K562 (cell line): Measurements from ENCODE around the gene AGRN. TPM values are rescaled to one million over a fixed set of nuclear protein-coding genes. Genes with fewer than 3 reads are reported as not detected.
A peak's percentile ranks its signal among the peaks of the same experiment; 100 is the strongest.
"Not testable (repeated sequence)": the region's sequence is repeated elsewhere in the genome, so short reads cannot be mapped to it uniquely, and the experiment has no call there.

Experiments
- ATAC-seq: fragments of 200-7000 bp; cut with Tn5 transposase; 3 replicates; pipeline ENCODE4 v1.9.1; 2020; ENCODE audit warnings: moderate library complexity
- BruUV-seq: library from RNA; stranded (reverse); fragments of 400-500 nt; replicated peaks from 2 replicates; lab custom pipeline; 2021; lab: Mats Ljungman, UMichigan
- CTCF ChIA-PET: fragments of 300-600 bp; formaldehyde crosslinking; extraction: SDS; loops from one replicate; lab custom pipeline; 2021; ENCODE audit warnings: low intra/inter-chr PET ratio; lab: Yijun Ruan, JAX
- POLR2A ChIA-PET: fragments of 300-600, 350-650 bp; sonication (Branson Sonifier 250); formaldehyde crosslinking; extraction: SDS; loops from one replicate; lab custom pipeline; 2021; ENCODE audit warnings: antibody characterized with exemption, inconsistent platforms; lab: Yijun Ruan, JAX
- DNase-seq, 4 experiments: peaks; one replicate each; pipeline versions ENCODE4 v3.0.0 to v3.0.0-alpha.2; 2011 to 2018; ENCODE audit warnings: low spot score in 3 of 4, mixed read lengths in 3 of 4; ENCODE audit errors: extremely low read depth in 1 of 4
- FAIRE-seq: peaks from 2 replicates; lab custom pipeline; 2011; peaks lifted over from hg19 to GRCh38; lab: Jason Lieb, UNC
- H2AFZ ChIP-seq: 2 replicates; pipeline ENCODE4 v1.6.0; 2011; ENCODE audit warnings: low read depth, low read length, control low read depth, inconsistent platforms
- H3K27ac ChIP-seq: fragments of 200-600 bp; 3 replicates; pipeline ENCODE4 v1.8.0; 2011; ENCODE audit warnings: low read depth, mild to moderate bottlenecking, control low read depth, inconsistent platforms, low read length, moderate library complexity, mixed read lengths; ENCODE audit errors: extremely low read depth
- H3K27me3 ChIP-seq, 2 experiments: fragments of 300-600 bp in 1 of 2; 2 replicates in 1 of 2; 3 replicates in 1 of 2; pipeline versions ENCODE4 v1.6.0 to v1.8.0; 2011; ENCODE audit warnings: inconsistent platforms in 2 of 2, low read length in 2 of 2, mild to moderate bottlenecking in 1 of 2, mixed read lengths in 1 of 2, moderate library complexity in 1 of 2; ENCODE audit not compliant: control insufficient read depth in 2 of 2, insufficient read depth in 2 of 2
- H3K36me3 ChIP-seq: fragments of 300-600 bp; 3 replicates; pipeline ENCODE4 v1.8.0; 2011; ENCODE audit warnings: mild to moderate bottlenecking, low read length, inconsistent platforms; ENCODE audit not compliant: control insufficient read depth, insufficient read depth
- H3K4me1 ChIP-seq, 2 experiments: fragments of 200-600 bp in 1 of 2; replicated peaks in 1 of 2; 2 replicates in 1 of 2; 3 replicates in 1 of 2; pipeline versions ENCODE4 v1.5.1 to v1.8.0; 2011; ENCODE audit warnings: inconsistent platforms in 2 of 2, low read length in 2 of 2, mild to moderate bottlenecking in 1 of 2, mixed read lengths in 1 of 2, moderate library complexity in 1 of 2; ENCODE audit not compliant: control insufficient read depth in 2 of 2, insufficient read depth in 2 of 2
- H3K4me2 ChIP-seq: 2 replicates; pipeline ENCODE4 v1.6.1; 2011; ENCODE audit warnings: low read length, control low read depth, inconsistent platforms, mixed read lengths; ENCODE audit not compliant: insufficient read depth
- H3K4me3 ChIP-seq: fragments of 200-600 bp; sonication (generic), shearing (Covaris generic); 2 replicates; pipeline ENCODE4 v1.5.1; 2016; ENCODE audit warnings: control low read depth, inconsistent platforms
- H3K79me2 ChIP-seq: fragments of 200-600 bp; 3 replicates; pipeline ENCODE4 v1.8.0; 2011; ENCODE audit warnings: low read length, inconsistent platforms; ENCODE audit not compliant: control insufficient read depth, insufficient read depth
- H3K9ac ChIP-seq, 2 experiments: 2 replicates each; pipeline versions ENCODE4 v1.6.0 to v1.6.1; 2011; ENCODE audit warnings: low read depth in 2 of 2, low read length in 2 of 2, control low read depth in 1 of 2, inconsistent platforms in 1 of 2, mild to moderate bottlenecking in 1 of 2, mixed read lengths in 1 of 2; ENCODE audit not compliant: insufficient read depth in 1 of 2
- H3K9me1 ChIP-seq: one replicate; pipeline ENCODE4 v1.6.0; 2011; ENCODE audit warnings: inconsistent platforms, mild to moderate bottlenecking, low read length, moderate library complexity; ENCODE audit not compliant: control insufficient read depth, insufficient read depth
- H3K9me3 ChIP-seq: replicated peaks from 2 replicates; pipeline ENCODE4 v1.5.1; 2011; ENCODE audit warnings: low read depth, low read length, inconsistent platforms; ENCODE audit not compliant: control insufficient read depth, insufficient read depth
- H4K20me1 ChIP-seq: replicated peaks from 2 replicates; pipeline ENCODE4 v1.6.1; 2011; ENCODE audit warnings: low read length, inconsistent platforms, mixed read lengths; ENCODE audit not compliant: control insufficient read depth, insufficient read depth
- EGR1 ChIP-seq: fragments of 450-650 bp; conservative IDR thresholded peaks from 2 replicates; pipeline ENCODE4 v1.6.1; 2017; ENCODE audit warnings: mild to moderate bottlenecking
- MEF2A ChIP-seq: IDR thresholded peaks from 2 replicates; pipeline ENCODE4 v1.6.1; 2011; ENCODE audit warnings: low read depth, mild to moderate bottlenecking, low read length, moderate library complexity; ENCODE audit not compliant: control insufficient read depth
- MEF2D ChIP-seq: conservative IDR thresholded peaks from 2 replicates; pipeline ENCODE4 v1.6.1; 2016; ENCODE audit warnings: low read depth, missing genetic modification characterization, missing compliant biosample characterization
- WGBS: fragments of 100-300 bp; shearing (Covaris generic); methylation state at CpG from one replicate; pipeline ENCODE4 v1.1.6; 2016; ENCODE audit warnings: low coverage, mixed read lengths; ENCODE audit not compliant: insufficient coverage; ENCODE audit errors: missing lambda C conversion rate; 5-methylcytosine and 5-hydroxymethylcytosine counted together
- in situ Hi-C: fragments of 300-500 bp; cut with MboI; formaldehyde crosslinking; loops from 4 replicates; pipeline ENCODE4 v1.15.0; 2018; ENCODE audit warnings: inconsistent platforms, mixed read lengths
- intact Hi-C: fragments of 100-400 bp; cut with micrococcal nuclease; formaldehyde crosslinking; loops from 2 replicates; pipeline ENCODE4 v1.14.2; 2022
- polyA plus RNA-seq, 8 experiments: library from polyadenylated mRNA; depleted of rRNA in 4 of 8; stranded (reverse) in 5 of 8; unstranded in 3 of 8; fragments of >200 nt; fragmentation: Nextera tagmentation in 2 of 8; fragmentation: Illumina TruSeq in 1 of 8; extraction: Ambion mirVana in 2 of 8; extraction: Trizol in 1 of 8; gene quantifications; 2 replicates each; pipeline versions ENCODE4 v1.2.1 to v1.2.3, GENCODE V29; 2011 to 2014; ENCODE audit warnings: inconsistent platforms in 1 of 8, missing spikeins in 1 of 8
- total RNA-seq, 7 experiments: library from RNA; depleted of rRNA in 6 of 7; stranded (reverse); fragments of >200 nt in 6 of 7; fragmentation: Illumina TruSeq in 2 of 7; extraction: Trizol in 2 of 7; gene quantifications; 2 replicates each; pipeline versions ENCODE4 v1.2.1 to v1.2.3, GENCODE V29; 2011 to 2021; ENCODE audit warnings: low replicate concordance in 1 of 7

AGRN gene
- total and polyA plus RNA-seq, 9 of the 15 experiments (the other 6 are each of a cell fraction or from before 2014, with no cell fraction given) = 0.04 to 111 (median 18.1) TPM

GRCh38 chr1:988061-988460 lies 31.9 kb upstream of the AGRN start:
- H3K79me2 ChIP-seq, H3K4me3 ChIP-seq, CTCF ChIA-PET, DNase-seq, H3K36me3 ChIP-seq, H3K9me3 ChIP-seq, H3K27ac ChIP-seq, H2AFZ ChIP-seq, FAIRE-seq, H3K9me1 ChIP-seq, H4K20me1 ChIP-seq, H3K9ac ChIP-seq, H3K4me2 ChIP-seq, POLR2A ChIA-PET, ATAC-seq, BruUV-seq: not testable (repeated sequence)
- intact Hi-C loops (loop anchor here (10.0 kb wide), 1 partner anchor 307 kb away; no protein-coding TSS in a partner anchor), in situ Hi-C loops (loop anchor here (10.0 kb wide), 1 partner anchor 77 kb away; no protein-coding TSS in a partner anchor)
- TF ChIP-seq EGR1 (0 out of 2 replicates have a peak, but pooled peaks have one; percentile 11), MEF2D (tag) (peak; percentile 78), MEF2A (peak; percentile 85; the same call in 1 of the 2 replicates)
- Histone ChIP-seq H3K27me3 (peaks cover 19 to 20% of the 10 kb centered on the region in 2 experiments; a peak in 4 of 5 replicates), H3K4me1 (peaks cover 0 to 11% of the 10 kb centered on the region in 2 experiments; a peak in 2 of 5 replicates)
- 17% methylated on average over 5 of the region's 5 CpGs for WGBS

- in situ Hi-C loops, DNase-seq, intact Hi-C loops, H3K79me2 ChIP-seq, BruUV-seq, H3K4me2 ChIP-seq, ATAC-seq, H3K9ac ChIP-seq, H4K20me1 ChIP-seq, H3K4me3 ChIP-seq, H3K27ac ChIP-seq, H2AFZ ChIP-seq, H3K9me3 ChIP-seq, H3K36me3 ChIP-seq, H3K9me1 ChIP-seq, POLR2A ChIA-PET, FAIRE-seq, CTCF ChIA-PET: not testable (repeated sequence)
- Histone ChIP-seq H3K4me1 (peaks cover 0 to 14% of the 10 kb centered on the region in 2 experiments; a peak in 2 of 5 replicates), H3K27me3 (peaks cover 11 to 18% of the 10 kb centered on the region in 2 experiments; a peak in 4 of 5 replicates)
- WGBS = 25% methylated on average over 6 of the region's 6 CpGs
Measured at GRCh38 chr1:991275-991674, 28.6 kb upstream of the AGRN start.
